ENCODE measurements around the gene DNAL4.

The DNAL4 gene

DNA sequence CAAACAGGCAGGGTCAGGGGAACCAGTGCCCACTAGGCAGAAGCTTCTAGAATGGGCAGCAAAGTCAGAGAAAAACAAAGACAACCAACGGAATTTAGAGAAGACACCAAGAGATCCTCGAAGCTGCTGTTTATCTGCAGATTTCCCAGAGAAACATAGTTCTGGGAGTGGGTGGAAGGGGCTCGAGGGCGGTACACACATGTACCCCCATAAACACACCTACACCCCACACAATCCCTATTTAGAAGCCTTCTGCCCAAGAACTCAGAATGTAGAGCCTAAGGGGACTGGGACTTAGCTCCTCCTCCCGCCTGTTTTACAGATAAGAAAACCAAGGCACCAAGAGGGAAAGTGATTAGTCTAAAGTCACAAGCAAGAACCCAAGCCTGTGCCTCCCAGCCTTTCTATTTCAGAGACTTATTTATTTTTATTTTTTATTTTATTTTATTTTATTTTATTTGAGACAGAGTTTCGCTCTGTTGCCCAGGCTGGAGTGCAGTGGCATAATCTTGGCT, 43.5 kb upstream of the DNAL4 start:
- TF ChIP-seq CTCF (IDR thresholded peaks at IDR 0.05; ENCODE audit: low read depth, low read length) = no peak
- DNase-seq (ENCODE audit: extremely low read depth, low read depth) = no peak

DNA sequence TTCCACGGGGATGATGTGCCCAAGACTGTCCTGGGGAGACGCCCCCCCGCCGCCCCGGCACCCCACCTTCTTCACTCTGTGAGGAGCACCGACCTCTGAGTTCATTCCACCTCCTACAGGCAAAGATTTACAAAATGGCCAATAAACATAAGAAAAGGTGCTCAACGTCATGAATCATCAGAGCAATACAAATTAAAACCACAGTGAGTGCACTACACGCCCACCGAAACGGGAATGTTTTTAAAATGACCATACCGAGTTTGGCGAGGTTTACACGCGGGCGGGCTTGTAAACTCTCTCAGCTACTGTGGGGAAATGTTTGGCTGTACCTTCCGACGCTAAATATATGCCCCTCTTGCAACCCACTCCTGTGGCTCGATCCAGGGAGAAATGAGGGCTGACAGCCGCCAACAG, 42.0 kb upstream of the DNAL4 start:
- TF ChIP-seq CTCF (IDR thresholded peaks at IDR 0.05; ENCODE audit: low read depth, low read length) = no peak
- no peak for DNase-seq (ENCODE audit: extremely low read depth, low read depth)

- DNase-seq (ENCODE audit: extremely low read depth, low read depth) = no peak
- no peak for TF ChIP-seq CTCF (IDR thresholded peaks at IDR 0.05; ENCODE audit: low read depth, low read length)
Measured at GRCh38 chr22:38834991-38835390, 41.0 kb upstream of the DNAL4 start.

- DNase-seq (ENCODE audit: extremely low read depth, low read depth) = no peak
- no peak for TF ChIP-seq CTCF (IDR thresholded peaks at IDR 0.05; ENCODE audit: low read depth, low read length)
Measured at GRCh38 chr22:38834215-38834953, 40.4 kb upstream of the DNAL4 start.

DNA sequence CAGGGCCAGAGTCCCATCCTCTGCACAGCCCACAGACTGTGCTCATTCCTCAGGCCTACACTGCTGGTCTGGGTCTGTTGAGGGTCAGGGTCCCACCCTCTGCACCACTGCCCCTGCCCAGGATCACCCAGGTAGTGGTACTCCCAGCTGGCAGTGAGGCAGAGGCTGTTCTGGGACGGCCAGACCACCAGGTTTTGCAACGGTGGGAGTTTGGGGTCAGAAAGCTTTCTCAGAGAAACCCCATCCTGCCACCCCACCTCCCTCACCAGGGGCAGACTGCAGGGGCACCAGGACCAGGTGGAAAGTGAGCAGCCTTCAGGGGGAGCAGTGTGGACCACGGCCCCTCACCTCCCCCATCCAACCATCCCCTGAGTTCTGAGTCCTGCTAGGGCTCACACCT, 39.1 kb upstream of the DNAL4 start:
- no peak for TF ChIP-seq CTCF (IDR thresholded peaks at IDR 0.05; ENCODE audit: low read depth, low read length)

GRCh38 chr22:38832005-38832978, 38.3 kb upstream of the DNAL4 start:
- no peak for TF ChIP-seq CTCF (IDR thresholded peaks at IDR 0.05; ENCODE audit: low read depth, low read length)
- no peak for DNase-seq (ENCODE audit: extremely low read depth, low read depth)

More for the DNA sequence above, 39.1 kb upstream of the DNAL4 start:
- DNase-seq (ENCODE audit: extremely low read depth, low read depth) = no peak
